Measurements from ENCODE around the gene SYT9. TPM values are rescaled to one million over a fixed set of nuclear protein-coding genes. Genes with fewer than 3 reads are reported as not detected.

SYT9 gene
- total and polyA plus RNA-seq, 9 of the 15 experiments (the other 6 are each of a cell fraction or from before 2014, with no cell fraction given), result 0.01 TPM; not detected in 8

DNA sequence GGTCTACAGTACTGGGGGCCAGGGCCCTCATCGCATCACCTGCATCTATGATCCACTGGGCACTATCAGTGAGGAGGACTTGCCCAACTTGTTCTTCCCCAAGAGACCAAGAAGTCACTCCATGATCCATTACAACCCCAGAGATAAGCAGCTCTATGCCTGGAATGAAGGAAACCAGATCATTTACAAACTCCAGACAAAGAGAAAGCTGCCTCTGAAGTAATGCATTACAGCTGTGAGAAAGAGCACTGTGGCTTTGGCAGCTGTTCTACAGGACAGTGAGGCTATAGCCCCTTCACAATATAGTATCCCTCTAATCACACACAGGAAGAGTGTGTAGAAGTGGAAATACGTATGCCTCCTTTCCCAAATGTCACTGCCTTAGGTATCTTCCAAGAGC, 258.3 kb downstream of the SYT9 start:
- BruUV-seq (replicated peaks), result no TSS peak
- Histone ChIP-seq H3K79me2 (ENCODE audit: control insufficient read depth, insufficient read depth, low read length) (no peaks in the 10 kb centered on the region), H3K4me3 (no peak overlapping the region), H3K9me3 (replicated peaks; ENCODE audit: control insufficient read depth, insufficient read depth, low read depth, low read length) (no peaks in the 10 kb centered on the region), H2AFZ (ENCODE audit: low read depth, low read length) (no peak overlapping the region), H3K27me3 (ENCODE audit: control insufficient read depth in 2 of 2, insufficient read depth in 2 of 2, low read length in 2 of 2) (peaks cover 0 to 6% of the 10 kb centered on the region in 2 experiments; a peak in 1 of 5 replicates), H3K9ac (ENCODE audit: insufficient read depth in 1 of 2, low read depth in 2 of 2, low read length in 2 of 2) (no peak overlapping the region), H3K36me3 (ENCODE audit: control insufficient read depth, insufficient read depth, low read length) (no peaks in the 10 kb centered on the region), H4K20me1 (replicated peaks; ENCODE audit: control insufficient read depth, insufficient read depth, low read length) (0 out of 2 replicates have a peak, but pooled peaks cover 2% of the 10 kb centered on the region), H3K9me1 (ENCODE audit: control insufficient read depth, insufficient read depth, low read length) (no peaks in the 10 kb centered on the region), H3K4me1 (replicated peaks in 1 of 2; ENCODE audit: control insufficient read depth in 2 of 2, insufficient read depth in 2 of 2, low read length in 2 of 2) (peaks cover 0 to 18% of the 10 kb centered on the region in 2 experiments; a peak in 3 of 5 replicates), H3K4me2 (ENCODE audit: insufficient read depth, low read length) (no peak overlapping the region), H3K27ac (ENCODE audit: extremely low read depth, low read depth, low read length) (no peak overlapping the region)
- DNase-seq (ENCODE audit: extremely low read depth in 1 of 4, low spot score in 3 of 4) (no peak), FAIRE-seq (no peak), ATAC-seq (no peak)
- 0% methylated on average over 2 of the region's 2 CpGs for WGBS (ENCODE audit: insufficient coverage, low coverage, missing lambda C conversion rate)
- in situ Hi-C loops (cut with MboI) (no loop called here), intact Hi-C loops (cut with micrococcal nuclease) (no loop called here)
- TF ChIP-seq NR2C1 (IDR thresholded peaks at IDR 0.05), result no peak
- TF ChIP-seq NR2C1 (tag; IDR thresholded peaks at IDR 0.05), result no peak
- TF ChIP-seq, protein P1, sequence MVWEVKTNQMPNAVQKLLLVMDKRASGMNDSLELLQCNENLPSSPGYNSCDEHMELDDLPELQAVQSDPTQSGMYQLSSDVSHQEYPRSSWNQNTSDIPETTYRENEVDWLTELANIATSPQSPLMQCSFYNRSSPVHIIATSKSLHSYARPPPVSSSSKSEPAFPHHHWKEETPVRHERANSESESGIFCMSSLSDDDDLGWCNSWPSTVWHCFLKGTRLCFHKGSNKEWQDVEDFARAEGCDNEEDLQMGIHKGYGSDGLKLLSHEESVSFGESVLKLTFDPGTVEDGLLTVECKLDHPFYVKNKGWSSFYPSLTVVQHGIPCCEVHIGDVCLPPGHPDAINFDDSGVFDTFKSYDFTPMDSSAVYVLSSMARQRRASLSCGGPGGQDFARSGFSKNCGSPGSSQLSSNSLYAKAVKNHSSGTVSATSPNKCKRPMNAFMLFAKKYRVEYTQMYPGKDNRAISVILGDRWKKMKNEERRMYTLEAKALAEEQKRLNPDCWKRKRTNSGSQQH (CRISPR knock-in tag; IDR thresholded peaks at IDR 0.05), result no peak
- ChIA-PET CTCF (ENCODE audit: low intra/inter-chr PET ratio) (no interaction called here), POLR2A (no interaction called here)

DNA sequence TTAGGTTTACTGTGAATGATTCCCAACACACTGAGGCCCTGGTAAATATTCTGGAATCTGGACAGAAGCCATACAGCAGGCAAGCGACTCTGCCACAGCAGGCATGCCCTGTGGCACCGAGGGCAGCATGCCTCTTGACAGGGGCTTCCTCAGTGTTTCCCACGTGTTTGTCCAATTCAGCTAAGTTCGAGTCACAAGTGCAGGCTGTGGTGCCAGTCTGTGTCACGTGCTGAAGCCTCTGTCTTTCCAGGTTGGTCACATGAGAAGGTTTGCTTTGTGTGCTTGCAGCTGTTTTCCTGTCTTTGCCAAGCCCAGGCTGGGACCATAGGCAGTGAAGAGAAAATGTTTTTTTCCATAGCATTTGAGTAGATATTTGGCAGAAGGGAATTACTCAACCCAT, 259.7 kb downstream of the SYT9 start:
- intact Hi-C loops (cut with micrococcal nuclease), result no loop called here
- Histone ChIP-seq H3K9me3 (replicated peaks; ENCODE audit: control insufficient read depth, insufficient read depth, low read depth, low read length) (no peaks in the 10 kb centered on the region), H4K20me1 (replicated peaks; ENCODE audit: control insufficient read depth, insufficient read depth, low read length) (0 out of 2 replicates have a peak, but pooled peaks cover 2% of the 10 kb centered on the region), H3K36me3 (ENCODE audit: control insufficient read depth, insufficient read depth, low read length) (no peaks in the 10 kb centered on the region), H3K4me3 (no peak overlapping the region), H3K4me1 (replicated peaks in 1 of 2; ENCODE audit: control insufficient read depth in 2 of 2, insufficient read depth in 2 of 2, low read length in 2 of 2) (peaks cover 0 to 18% of the 10 kb centered on the region in 2 experiments; a peak in 3 of 5 replicates), H3K9me1 (ENCODE audit: control insufficient read depth, insufficient read depth, low read length) (no peaks in the 10 kb centered on the region), H3K9ac (ENCODE audit: insufficient read depth in 1 of 2, low read depth in 2 of 2, low read length in 2 of 2) (no peak overlapping the region), H2AFZ (ENCODE audit: low read depth, low read length) (no peak overlapping the region), H3K79me2 (ENCODE audit: control insufficient read depth, insufficient read depth, low read length) (no peaks in the 10 kb centered on the region), H3K4me2 (ENCODE audit: insufficient read depth, low read length) (no peak overlapping the region), H3K27me3 (ENCODE audit: control insufficient read depth in 2 of 2, insufficient read depth in 2 of 2, low read length in 2 of 2) (peaks cover 0 to 11% of the 10 kb centered on the region in 2 experiments; a peak in 2 of 5 replicates), H3K27ac (ENCODE audit: extremely low read depth, low read depth, low read length) (no peak overlapping the region)
- BruUV-seq (replicated peaks), result no TSS peak
- ATAC-seq (no peak), DNase-seq (ENCODE audit: extremely low read depth in 1 of 4, low spot score in 3 of 4) (no peak), FAIRE-seq (no peak)
- ChIA-PET CTCF (ENCODE audit: low intra/inter-chr PET ratio) (no interaction called here), POLR2A (interaction anchor here (0.7 kb wide), 1 partner anchor 609 kb away, joined by 3 read pairs; no protein-coding TSS in a partner anchor)
- 1% methylated on average over 5 of the region's 5 CpGs for WGBS (ENCODE audit: insufficient coverage, low coverage, missing lambda C conversion rate)
- in situ Hi-C loops (cut with MboI), result no loop called here
- TF ChIP-seq SMAD1 (IDR thresholded peaks at IDR 0.05; ENCODE audit: low read depth, low read length, partially characterized antibody) (no peak), ELF4 (CRISPR knock-in tag; IDR thresholded peaks at IDR 0.05) (no peak), MXI1 (IDR thresholded peaks at IDR 0.05; ENCODE audit: low read depth, low read length) (no peak), BACH1 (tag; IDR thresholded peaks at IDR 0.05) (no peak), FOXK1 (CRISPR knock-in tag; IDR thresholded peaks at IDR 0.05; ENCODE audit: borderline replicate concordance) (no peak), ZNF184 (CRISPR knock-in tag; IDR thresholded peaks at IDR 0.05) (no peak), POLR2G (IDR thresholded peaks at IDR 0.05; ENCODE audit: low read depth, low read length) (no peak)
- TF ChIP-seq, protein P2, sequence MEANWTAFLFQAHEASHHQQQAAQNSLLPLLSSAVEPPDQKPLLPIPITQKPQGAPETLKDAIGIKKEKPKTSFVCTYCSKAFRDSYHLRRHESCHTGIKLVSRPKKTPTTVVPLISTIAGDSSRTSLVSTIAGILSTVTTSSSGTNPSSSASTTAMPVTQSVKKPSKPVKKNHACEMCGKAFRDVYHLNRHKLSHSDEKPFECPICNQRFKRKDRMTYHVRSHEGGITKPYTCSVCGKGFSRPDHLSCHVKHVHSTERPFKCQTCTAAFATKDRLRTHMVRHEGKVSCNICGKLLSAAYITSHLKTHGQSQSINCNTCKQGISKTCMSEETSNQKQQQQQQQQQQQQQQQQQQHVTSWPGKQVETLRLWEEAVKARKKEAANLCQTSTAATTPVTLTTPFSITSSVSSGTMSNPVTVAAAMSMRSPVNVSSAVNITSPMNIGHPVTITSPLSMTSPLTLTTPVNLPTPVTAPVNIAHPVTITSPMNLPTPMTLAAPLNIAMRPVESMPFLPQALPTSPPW (CRISPR knock-in tag; IDR thresholded peaks at IDR 0.05), result no peak
- TF ChIP-seq, protein P3, sequence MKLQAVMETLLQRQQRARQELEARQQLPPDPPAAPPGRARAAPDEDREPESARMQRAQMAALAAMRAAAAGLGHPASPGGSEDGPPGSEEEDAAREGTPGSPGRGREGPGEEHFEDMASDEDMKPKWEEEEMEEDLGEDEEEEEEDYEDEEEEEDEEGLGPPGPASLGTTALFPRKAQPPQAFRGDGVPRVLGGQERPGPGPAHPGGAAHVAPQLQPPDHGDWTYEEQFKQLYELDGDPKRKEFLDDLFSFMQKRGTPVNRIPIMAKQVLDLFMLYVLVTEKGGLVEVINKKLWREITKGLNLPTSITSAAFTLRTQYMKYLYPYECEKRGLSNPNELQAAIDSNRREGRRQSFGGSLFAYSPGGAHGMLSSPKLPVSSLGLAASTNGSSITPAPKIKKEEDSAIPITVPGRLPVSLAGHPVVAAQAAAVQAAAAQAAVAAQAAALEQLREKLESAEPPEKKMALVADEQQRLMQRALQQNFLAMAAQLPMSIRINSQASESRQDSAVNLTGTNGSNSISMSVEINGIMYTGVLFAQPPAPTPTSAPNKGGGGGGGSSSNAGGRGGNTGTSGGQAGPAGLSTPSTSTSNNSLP (IDR thresholded peaks at IDR 0.05; ENCODE audit: borderline replicate concordance, low read depth, low read length), result no peak
